ENCODE measurements around the gene OPCML. TPM values are rescaled to one million over a fixed set of nuclear protein-coding genes. Genes with fewer than 3 reads are reported as not detected.

The OPCML gene
- total RNA-seq, 1 experiment from 2014 or later = 0.94 TPM

DNA sequence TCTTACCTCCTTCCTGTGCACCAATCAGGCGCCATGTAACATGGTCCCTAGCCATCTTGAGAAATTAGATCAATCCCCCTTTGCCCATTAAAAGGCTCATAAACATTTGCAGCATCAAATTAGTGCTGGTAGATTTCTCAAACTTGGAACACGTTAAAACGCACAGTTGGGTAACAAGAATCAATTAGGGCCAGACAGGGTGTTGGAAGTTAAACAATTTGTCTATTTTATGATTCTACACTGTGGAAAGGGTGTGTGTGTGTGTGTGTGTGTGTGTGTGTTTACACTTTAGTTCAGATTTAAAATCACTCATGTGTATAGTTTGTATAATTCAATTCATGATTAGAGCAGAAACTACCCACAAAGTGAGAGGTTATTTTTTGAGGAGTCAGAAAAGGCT, 682.0 kb downstream of the OPCML start:
- Histone ChIP-seq H3K56ac (ENCODE audit: insufficient read length, low read depth, low read length) (no peak overlapping the region), H2BK20ac (ENCODE audit: low read depth, low read length, poor library complexity, severe bottlenecking) (no peak overlapping the region), H3K14ac (ENCODE audit: insufficient read depth, low read length) (no peak overlapping the region), H3T11ph (ENCODE audit: low read length) (no peak overlapping the region), H3K4me1 (ENCODE audit: insufficient read depth, low read length) (no peaks in the 10 kb centered on the region; the same call in 1 of the 2 replicates), H3K27ac (ENCODE audit: insufficient read length, low read depth, low read length) (no peak overlapping the region), H3K9me3 (ENCODE audit: control insufficient read depth, low read depth, low read length) (no peaks in the 10 kb centered on the region), H2AK5ac (ENCODE audit: insufficient read length, low read length) (no peak overlapping the region), H3K23ac (ENCODE audit: insufficient read length, low read depth, low read length) (no peak overlapping the region), H4K8ac (replicated peaks; ENCODE audit: insufficient read length, low read depth, low read length) (no peak overlapping the region), H3K9ac (ENCODE audit: extremely low read depth, insufficient read length, low read length) (no peak overlapping the region), H2BK12ac (ENCODE audit: insufficient read length, low read depth, low read length) (no peak overlapping the region), H3K23me2 (ENCODE audit: insufficient read length, low read depth, low read length, poor library complexity, severe bottlenecking) (no peaks in the 10 kb centered on the region), H2BK120ac (ENCODE audit: low read depth, low read length, poor library complexity, severe bottlenecking) (no peak overlapping the region), H2BK5ac (ENCODE audit: insufficient read length, low read length) (no peak overlapping the region), H4K5ac (ENCODE audit: insufficient read length, low read depth, low read length) (no peak overlapping the region), H4K91ac (ENCODE audit: insufficient read length, low read depth, low read length) (no peak overlapping the region), H3K79me2 (ENCODE audit: insufficient read depth, low read length) (no peaks in the 10 kb centered on the region), H3K27me3 (ENCODE audit: insufficient read depth, low read length) (no peaks in the 10 kb centered on the region), H3K79me1 (ENCODE audit: insufficient read depth, low read depth, low read length, poor library complexity, severe bottlenecking) (no peaks in the 10 kb centered on the region), H3K18ac (ENCODE audit: insufficient read length, low read depth, low read length) (no peak overlapping the region), H3K4ac (ENCODE audit: low read depth, low read length) (no peak overlapping the region), H2BK15ac (ENCODE audit: low read depth, low read length) (no peak overlapping the region), H2AFZ (ENCODE audit: low read length) (no peak overlapping the region), H3K4me2 (ENCODE audit: insufficient read depth, insufficient read length, low read length) (no peak overlapping the region), H4K20me1 (ENCODE audit: control insufficient read depth, insufficient read depth, insufficient read length) (no peaks in the 10 kb centered on the region)
- DNase-seq = no peak
- peaks cover 15 to 17% of the 10 kb centered on the region in 2 experiments for H3K4me1 Mint-ChIP-seq
- TF ChIP-seq, protein P1, sequence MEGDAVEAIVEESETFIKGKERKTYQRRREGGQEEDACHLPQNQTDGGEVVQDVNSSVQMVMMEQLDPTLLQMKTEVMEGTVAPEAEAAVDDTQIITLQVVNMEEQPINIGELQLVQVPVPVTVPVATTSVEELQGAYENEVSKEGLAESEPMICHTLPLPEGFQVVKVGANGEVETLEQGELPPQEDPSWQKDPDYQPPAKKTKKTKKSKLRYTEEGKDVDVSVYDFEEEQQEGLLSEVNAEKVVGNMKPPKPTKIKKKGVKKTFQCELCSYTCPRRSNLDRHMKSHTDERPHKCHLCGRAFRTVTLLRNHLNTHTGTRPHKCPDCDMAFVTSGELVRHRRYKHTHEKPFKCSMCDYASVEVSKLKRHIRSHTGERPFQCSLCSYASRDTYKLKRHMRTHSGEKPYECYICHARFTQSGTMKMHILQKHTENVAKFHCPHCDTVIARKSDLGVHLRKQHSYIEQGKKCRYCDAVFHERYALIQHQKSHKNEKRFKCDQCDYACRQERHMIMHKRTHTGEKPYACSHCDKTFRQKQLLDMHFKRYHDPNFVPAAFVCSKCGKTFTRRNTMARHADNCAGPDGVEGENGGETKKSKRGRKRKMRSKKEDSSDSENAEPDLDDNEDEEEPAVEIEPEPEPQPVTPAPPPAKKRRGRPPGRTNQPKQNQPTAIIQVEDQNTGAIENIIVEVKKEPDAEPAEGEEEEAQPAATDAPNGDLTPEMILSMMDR (conservative IDR thresholded peaks at IDR 0.05) = no peak
- H3K4me3 Mint-ChIP-seq = no peak overlapping the region
- no CpG with 5 or more reads among the region's 3 CpGs for WGBS (ENCODE audit: extremely low coverage, insufficient read length, low lambda C conversion rate)
- H3K9me3 Mint-ChIP-seq = peaks cover 5% of the 10 kb centered on the region in 2 experiments; a peak in 4 of 5 replicates
- H3K27me3 Mint-ChIP-seq (ENCODE audit: low read depth) = no peaks in the 10 kb centered on the region
- peaks cover 3 to 5% (median 4%) of the 10 kb centered on the region in 3 experiments for H3K36me3 Mint-ChIP-seq (ENCODE audit: insufficient read depth in 1 of 3, low read depth in 3 of 3)
- no peak overlapping the region; a peak in 1 of 7 replicates for H3K27ac Mint-ChIP-seq

All from H9 (cell line).